Lower leg skin (tissue), 4 donors: ENCODE measurements around the gene BTG4. TPM values are rescaled to one million over a fixed set of nuclear protein-coding genes. Genes with fewer than 3 reads are reported as not detected.

Experiments used
- DNase-seq, 2 donors: peaks; one replicate each; pipeline ENCODE4 v3.0.0-alpha.2; 2019; ENCODE audit warnings: low spot score in 2 of 2
- H3K4me3 ChIP-seq: fragments of 200-600 bp; sonication (generic); 2 replicates; pipeline ENCODE4 v1.5.1; 2017; ENCODE audit warnings: mild to moderate bottlenecking, low read depth; ENCODE audit not compliant: poor library complexity, severe bottlenecking
- CTCF ChIP-seq, 3 donors: fragments of 450-650 bp; IDR thresholded peaks; one replicate each; pipeline ENCODE4 v1.5.1; 2016; ENCODE audit warnings: antibody characterized with exemption in 3 of 3, mild to moderate bottlenecking in 3 of 3, moderate library complexity in 2 of 3
- POLR2A ChIP-seq, 2 donors: fragments of 450-650 bp; IDR thresholded peaks; one replicate each; pipeline ENCODE4 v1.6.1; 2016 to 2017; ENCODE audit warnings: antibody characterized with exemption in 2 of 2, mild to moderate bottlenecking in 1 of 2, moderate library complexity in 1 of 2
- WGBS, 2 donors: methylation state at CpG; one replicate each; pipeline ENCODE4 v1.1.5; 2018; 5-methylcytosine and 5-hydroxymethylcytosine counted together
- intact Hi-C: fragments of 100-400 bp; cut with DNase I; formaldehyde crosslinking; loops from one replicate; pipeline ENCODE4 v1.15.0; 2023; ENCODE audit warnings: low total_unique reads
- total RNA-seq, 4 donors: library from RNA; depleted of rRNA; stranded (reverse); fragments of >200 nt; gene quantifications; one replicate each; pipeline ENCODE4 v1.1.0, GENCODE V29; 2016

The BTG4 gene
- total RNA-seq, 4 donors from 2014 or later, result not detected

GRCh38 chr11:111479666-111480065 lies 32.5 kb downstream of the BTG4 start:
- intact Hi-C loops, result no loop called here
- H3K4me3 ChIP-seq, result no peak overlapping the region
- WGBS, 2 donors, result 79 to 94% methylated on average over 1 of the region's 1 CpG
- no peak for DNase-seq
- TF ChIP-seq POLR2A (IDR thresholded peaks at IDR 0.05), result no peak
- TF ChIP-seq CTCF (IDR thresholded peaks at IDR 0.05), result no peak

GRCh38 chr11:111477898-111478297 lies 34.3 kb downstream of the BTG4 start:
- intact Hi-C loops, result no loop called here
- DNase-seq, result no peak
- TF ChIP-seq POLR2A (IDR thresholded peaks at IDR 0.05) (no peak), CTCF (IDR thresholded peaks at IDR 0.05) (no peak)
- H3K4me3 ChIP-seq, result no peak overlapping the region
- 79 to 89% methylated on average over 2 of the region's 2 CpGs for WGBS, 2 donors

GRCh38 chr11:111476956-111477355 lies 35.2 kb downstream of the BTG4 start:
- WGBS, 2 donors, result 48 to 54% methylated on average over 3 of the region's 3 CpGs
- intact Hi-C loops, result no loop called here
- no peak for DNase-seq
- H3K4me3 ChIP-seq, result no peak overlapping the region
- TF ChIP-seq POLR2A (IDR thresholded peaks at IDR 0.05), result no peak
- no peak for TF ChIP-seq CTCF (IDR thresholded peaks at IDR 0.05)

GRCh38 chr11:111476366-111476765 lies 35.8 kb downstream of the BTG4 start:
- WGBS, 2 donors, result 30 to 41% methylated on average over 2 of the region's 2 CpGs
- no peak for DNase-seq
- no peak overlapping the region for H3K4me3 ChIP-seq
- no peak for TF ChIP-seq POLR2A (IDR thresholded peaks at IDR 0.05)
- no peak for TF ChIP-seq CTCF (IDR thresholded peaks at IDR 0.05)
- intact Hi-C loops, result no loop called here

- TF ChIP-seq CTCF (IDR thresholded peaks at IDR 0.05), result no peak
- TF ChIP-seq POLR2A (IDR thresholded peaks at IDR 0.05), result no peak
- no peak for DNase-seq
- no peak overlapping the region for H3K4me3 ChIP-seq
- intact Hi-C loops, result no loop called here
Measured at GRCh38 chr11:111474432-111474831, 37.8 kb downstream of the BTG4 start.

GRCh38 chr11:111472228-111472627 lies 40.0 kb downstream of the BTG4 start:
- WGBS, 2 donors, result 72 to 81% methylated on average over 1 of the region's 1 CpG
- H3K4me3 ChIP-seq, result no peak overlapping the region
- intact Hi-C loops, result no loop called here
- DNase-seq, result no peak
- TF ChIP-seq CTCF (IDR thresholded peaks at IDR 0.05) (no peak), POLR2A (IDR thresholded peaks at IDR 0.05) (no peak)
